T-helper 9 cell (primary cell): ENCODE measurements around the gene ACP3.

Experiments used
- DNase-seq: peaks from one replicate; pipeline ENCODE4 v3.0.0-alpha.2; 2020

Gene ACP3

GRCh38 chr3:132318451-132318850 lies 1.2 kb downstream of the ACP3 start:
- DNase-seq, result no peak

- DNase-seq, result no peak
These were observed 4.1 kb downstream of the ACP3 start for GRCh38 chr3:132321304-132321703.

- no peak for DNase-seq
These were observed 7.9 kb downstream of the ACP3 start for GRCh38 chr3:132325103-132325606.

GRCh38 chr3:132325634-132326033 lies 8.4 kb downstream of the ACP3 start:
- DNase-seq, result no peak

GRCh38 chr3:132326251-132326650 lies 9.0 kb downstream of the ACP3 start:
- no peak for DNase-seq

GRCh38 chr3:132332082-132332481 lies 14.9 kb downstream of the ACP3 start:
- DNase-seq, result no peak

- DNase-seq, result no peak
These were observed 15.3 kb downstream of the ACP3 start for GRCh38 chr3:132332508-132332907.

GRCh38 chr3:132341746-132342145 lies 24.5 kb downstream of the ACP3 start:
- DNase-seq, result no peak

- DNase-seq, result no peak
These were observed 25.0 kb downstream of the ACP3 start for GRCh38 chr3:132342183-132342582.

- DNase-seq, result no peak
These were observed 25.4 kb downstream of the ACP3 start for GRCh38 chr3:132342610-132343009.

- no peak for DNase-seq
These were observed 25.9 kb downstream of the ACP3 start for GRCh38 chr3:132343018-132343612.

- no peak for DNase-seq
These were observed 27.6 kb downstream of the ACP3 start for GRCh38 chr3:132344666-132345280.

GRCh38 chr3:132346841-132347736 lies 29.9 kb downstream of the ACP3 start:
- no peak for DNase-seq

GRCh38 chr3:132347811-132348210 lies 30.6 kb downstream of the ACP3 start:
- no peak for DNase-seq

- no peak for DNase-seq
These were observed 31.3 kb downstream of the ACP3 start for GRCh38 chr3:132348531-132348930.

- DNase-seq, result no peak
These were observed 33.6 kb downstream of the ACP3 start for GRCh38 chr3:132350814-132351213.

GRCh38 chr3:132351222-132351806 lies 34.1 kb downstream of the ACP3 start:
- DNase-seq, result no peak

GRCh38 chr3:132352556-132353143 lies 35.4 kb downstream of the ACP3 start:
- DNase-seq, result peak; percentile 54

GRCh38 chr3:132354916-132355702 lies 37.9 kb downstream of the ACP3 start:
- no peak for DNase-seq

- no peak for DNase-seq
These were observed 39.4 kb downstream of the ACP3 start for GRCh38 chr3:132356568-132356967.

- no peak for DNase-seq
These were observed 43.5 kb downstream of the ACP3 start for GRCh38 chr3:132360717-132361116.

- DNase-seq, result no peak
These were observed 45.1 kb downstream of the ACP3 start for GRCh38 chr3:132362329-132362728.
